Erythroblast (primary cell): ENCODE results near the gene AFDN.

ENCODE experiments used
- DNase-seq, 2 experiments: peaks; one replicate each; lab custom pipeline; 2025; lab: John Stamatoyannopoulos, UW
- GATA1 ChIP-seq: IDR thresholded peaks from 2 replicates; pipeline ENCODE4 v1.6.1; 2011; ENCODE audit warnings: low read depth, mild to moderate bottlenecking, control low read depth, low read length, moderate library complexity
- POLR2A ChIP-seq: IDR thresholded peaks from 2 replicates; pipeline ENCODE4 v1.6.1; 2011; ENCODE audit warnings: mild to moderate bottlenecking, low read length

The AFDN gene

GRCh38 chr6:167817016-167817415, 9.7 kb upstream of the AFDN start:
- TF ChIP-seq POLR2A (no peak), GATA1 (no peak)
- no peak for DNase-seq

GRCh38 chr6:167817729-167818128, 9.0 kb upstream of the AFDN start:
- DNase-seq: no peak
- TF ChIP-seq POLR2A: no peak
- no peak for TF ChIP-seq GATA1

- no peak for DNase-seq
- no peak for TF ChIP-seq GATA1
- no peak for TF ChIP-seq POLR2A
Measured at GRCh38 chr6:167819576-167819975, 7.1 kb upstream of the AFDN start.

- TF ChIP-seq GATA1 (no peak), POLR2A (no peak)
- no peak for DNase-seq
Measured at GRCh38 chr6:167820681-167821080, 6.0 kb upstream of the AFDN start.

GRCh38 chr6:167824591-167825331, 1.9 kb upstream of the AFDN start:
- DNase-seq: peak in 1 of 2 experiments; percentile 13
- TF ChIP-seq GATA1 (no peak), POLR2A (no peak)

GRCh38 chr6:167825332-167826229, 1.1 kb upstream of the AFDN start:
- DNase-seq: peak; percentile 19 to 20
- TF ChIP-seq POLR2A (no peak), GATA1 (no peak)

- peak; percentile 62 to 79 for DNase-seq
- TF ChIP-seq POLR2A (no peak), GATA1 (no peak)
Measured at GRCh38 chr6:167826230-167826895, 348 bp upstream of the AFDN start.

- DNase-seq: peak; percentile 11 to 15
- TF ChIP-seq GATA1 (no peak), POLR2A (no peak)
Measured at GRCh38 chr6:167827583-167828324, 1.0 kb downstream of the AFDN start.

GRCh38 chr6:167828325-167828956, 1.7 kb downstream of the AFDN start:
- no peak for DNase-seq
- no peak for TF ChIP-seq GATA1
- TF ChIP-seq POLR2A: no peak

GRCh38 chr6:167829513-167829912, 2.8 kb downstream of the AFDN start:
- no peak for DNase-seq
- TF ChIP-seq GATA1: no peak
- no peak for TF ChIP-seq POLR2A

GRCh38 chr6:167831281-167831828, 4.6 kb downstream of the AFDN start:
- no peak for DNase-seq
- TF ChIP-seq POLR2A: no peak
- TF ChIP-seq GATA1: no peak

GRCh38 chr6:167832497-167833395, 6.0 kb downstream of the AFDN start:
- TF ChIP-seq GATA1: no peak
- TF ChIP-seq POLR2A: no peak

GRCh38 chr6:167833396-167833763, 6.7 kb downstream of the AFDN start:
- TF ChIP-seq POLR2A: no peak
- no peak for TF ChIP-seq GATA1
- DNase-seq: no peak

More at GRCh38 chr6:167832497-167833395, 6.0 kb downstream of the AFDN start:
- DNase-seq: no peak
